Endodermal cell (in vitro differentiated cells): ENCODE results near the gene STUB1. TPM values are rescaled to one million over a fixed set of nuclear protein-coding genes. Genes with fewer than 3 reads are reported as not detected.

Source experiments
- DNase-seq: peaks from one replicate; pipeline ENCODE4 v3.0.0-alpha.2; 2017
- H3K27ac ChIP-seq: 2 replicates; pipeline ENCODE4 v1.5.1; 2013; ENCODE audit warnings: mild to moderate bottlenecking, low read depth, low read length, moderate library complexity
- H3K27me3 ChIP-seq: 2 replicates; pipeline ENCODE4 v1.6.1; 2013; ENCODE audit warnings: mild to moderate bottlenecking, low read length, moderate library complexity; ENCODE audit not compliant: insufficient read depth, control insufficient read depth, poor library complexity, severe bottlenecking
- H3K36me3 ChIP-seq: 2 replicates; pipeline ENCODE4 v1.7.0; 2013; ENCODE audit warnings: mild to moderate bottlenecking, low read length, moderate library complexity; ENCODE audit not compliant: control insufficient read depth, insufficient read depth
- H3K4me1 ChIP-seq: one replicate; pipeline ENCODE4 v1.7.0; 2013; ENCODE audit warnings: low read length; ENCODE audit not compliant: control insufficient read depth, insufficient read depth
- H3K4me3 ChIP-seq: 2 replicates; pipeline ENCODE4 v1.5.1; 2013; ENCODE audit warnings: mild to moderate bottlenecking, low read length, moderate library complexity
- H3K9ac ChIP-seq: 2 replicates; pipeline ENCODE4 v1.6.1; 2013; ENCODE audit warnings: mild to moderate bottlenecking, low read length, moderate library complexity; ENCODE audit not compliant: poor library complexity, severe bottlenecking; ENCODE audit errors: extremely low read depth
- H3K9me3 ChIP-seq: 2 replicates; pipeline ENCODE4 v1.6.1; 2013; ENCODE audit warnings: mild to moderate bottlenecking, low read length, moderate library complexity; ENCODE audit not compliant: control insufficient read depth
- H3K27ac Mint-ChIP-seq: 2 replicates; pipeline ENCODE4 v1.8.0; 2020; ENCODE audit warnings: mixed read lengths
- H3K27me3 Mint-ChIP-seq: 2 replicates; pipeline ENCODE4 v1.8.0; 2021; ENCODE audit warnings: mild to moderate bottlenecking, mixed read lengths; ENCODE audit not compliant: insufficient read depth
- H3K36me3 Mint-ChIP-seq: 2 replicates; pipeline ENCODE4 v1.8.0; 2020; ENCODE audit warnings: low read depth, mixed read lengths
- H3K4me1 Mint-ChIP-seq: 2 replicates; pipeline ENCODE4 v1.8.0; 2020; ENCODE audit warnings: mixed read lengths
- H3K4me3 Mint-ChIP-seq: 2 replicates; pipeline ENCODE4 v1.8.0; 2020; ENCODE audit warnings: mild to moderate bottlenecking, moderate library complexity, mixed read lengths
- H3K9me3 Mint-ChIP-seq: 2 replicates; pipeline ENCODE4 v1.8.0; 2020; ENCODE audit warnings: mild to moderate bottlenecking, mixed read lengths
- WGBS, 2 experiments: methylation state at CpG; one replicate each; pipeline versions ENCODE4 v1.1.5 to v1.1.7; 2013; ENCODE audit warnings: missing lambda C conversion rate in 2 of 2, mixed read lengths in 1 of 2; ENCODE audit not compliant: insufficient coverage in 1 of 2, insufficient read length in 1 of 2; 5-methylcytosine and 5-hydroxymethylcytosine counted together
- total RNA-seq, 2 donors: library from RNA; stranded (reverse); fragmentation: NEBNext Ultra II Directional in 1 of 2; extraction: Animal tissue kit (Norgen Biotek cat#: 25700) in 1 of 2; gene quantifications; 2 replicates in 1 of 2; 3 replicates in 1 of 2; pipeline ENCODE4 v1.2.1, GENCODE V29; 2021
- TF ChIP-seq, protein P1 (sequence below): fragments of 200-600 bp; sonication (generic); conservative IDR thresholded peaks from 2 replicates; pipeline ENCODE4 v1.5.0; 2021; ENCODE audit warnings: antibody characterized with exemption, mild to moderate bottlenecking

The STUB1 gene
- total RNA-seq, 2 donors from 2014 or later, result 105 to 124 TPM

GRCh38 chr16:726188-726437, 45.9 kb downstream of the STUB1 start:
- Mint-ChIP-seq H3K27ac (no peak overlapping the region), H3K27me3 (peaks cover 15% of the 10 kb centered on the region), H3K36me3 (no peaks in the 10 kb centered on the region), H3K4me3 (peak overlapping the region; percentile 53), H3K4me1 (no peaks in the 10 kb centered on the region), H3K9me3 (no peaks in the 10 kb centered on the region)
- TF ChIP-seq, protein P1, sequence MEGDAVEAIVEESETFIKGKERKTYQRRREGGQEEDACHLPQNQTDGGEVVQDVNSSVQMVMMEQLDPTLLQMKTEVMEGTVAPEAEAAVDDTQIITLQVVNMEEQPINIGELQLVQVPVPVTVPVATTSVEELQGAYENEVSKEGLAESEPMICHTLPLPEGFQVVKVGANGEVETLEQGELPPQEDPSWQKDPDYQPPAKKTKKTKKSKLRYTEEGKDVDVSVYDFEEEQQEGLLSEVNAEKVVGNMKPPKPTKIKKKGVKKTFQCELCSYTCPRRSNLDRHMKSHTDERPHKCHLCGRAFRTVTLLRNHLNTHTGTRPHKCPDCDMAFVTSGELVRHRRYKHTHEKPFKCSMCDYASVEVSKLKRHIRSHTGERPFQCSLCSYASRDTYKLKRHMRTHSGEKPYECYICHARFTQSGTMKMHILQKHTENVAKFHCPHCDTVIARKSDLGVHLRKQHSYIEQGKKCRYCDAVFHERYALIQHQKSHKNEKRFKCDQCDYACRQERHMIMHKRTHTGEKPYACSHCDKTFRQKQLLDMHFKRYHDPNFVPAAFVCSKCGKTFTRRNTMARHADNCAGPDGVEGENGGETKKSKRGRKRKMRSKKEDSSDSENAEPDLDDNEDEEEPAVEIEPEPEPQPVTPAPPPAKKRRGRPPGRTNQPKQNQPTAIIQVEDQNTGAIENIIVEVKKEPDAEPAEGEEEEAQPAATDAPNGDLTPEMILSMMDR, result no peak
- Histone ChIP-seq H3K27ac (no peak overlapping the region), H3K4me1 (peaks cover 3% of the 10 kb centered on the region), H3K36me3 (no peaks in the 10 kb centered on the region), H3K9ac (no peak overlapping the region), H3K27me3 (peaks cover 19% of the 10 kb centered on the region), H3K4me3 (no peak overlapping the region), H3K9me3 (no peaks in the 10 kb centered on the region)
- 48 to 60% methylated on average over 1 to 9 of the region's 9 CpGs for WGBS, 2 experiments
- no peak for DNase-seq

- Mint-ChIP-seq H3K4me1 (no peaks in the 10 kb centered on the region), H3K27ac (no peak within 1 kb of the TSS), H3K4me3 (peak within 1 kb of the TSS; percentile 53), H3K9me3 (no peaks in the 10 kb centered on the region), H3K27me3 (peaks cover 15% of the 10 kb centered on the region), H3K36me3 (no peaks in the 10 kb centered on the region)
- Histone ChIP-seq H3K4me1 (peaks cover 3% of the 10 kb centered on the region), H3K36me3 (no peaks in the 10 kb centered on the region), H3K9ac (no peak within 1 kb of the TSS), H3K27me3 (peaks cover 19% of the 10 kb centered on the region), H3K4me3 (peak within 1 kb of the TSS; percentile 79), H3K9me3 (no peaks in the 10 kb centered on the region), H3K27ac (no peak within 1 kb of the TSS)
- peak; percentile 92 for DNase-seq
- 2 to 3% methylated on average over 11 to 88 of the region's 88 CpGs for WGBS, 2 experiments
- TF ChIP-seq, protein P1, result no peak
Measured at GRCh38 chr16:726438-727290, 46.5 kb downstream of the STUB1 start, which contains the start of the genes CCDC78 and HAGHL. Gene CCDC78, minus strand, starts transcription at chr16:726443. Its CDS starts 76 bp downstream, at chr16:726367. Gene HAGHL, plus strand, starts transcription at chr16:727106. Its CDS starts 404 bp downstream, at chr16:727510.

GRCh38 chr16:727291-727977, 47.2 kb downstream of the STUB1 start:
- 3 to 4% methylated on average over 37 to 61 of the region's 61 CpGs for WGBS, 2 experiments
- Mint-ChIP-seq H3K27ac (no peak overlapping the region), H3K9me3 (no peaks in the 10 kb centered on the region), H3K27me3 (peaks cover 15% of the 10 kb centered on the region), H3K36me3 (peaks cover 3% of the 10 kb centered on the region), H3K4me1 (no peaks in the 10 kb centered on the region), H3K4me3 (peak overlapping the region; percentile 44)
- peaks cover 19% of the 10 kb centered on the region for H3K27me3 ChIP-seq
- H3K27ac ChIP-seq, result no peak overlapping the region
- H3K36me3 ChIP-seq, result no peaks in the 10 kb centered on the region
- H3K4me3 ChIP-seq, result peak overlapping the region; percentile 79
- no peak overlapping the region for H3K9ac ChIP-seq
- peaks cover 3% of the 10 kb centered on the region for H3K4me1 ChIP-seq
- TF ChIP-seq, protein P1, result no peak
- H3K9me3 ChIP-seq, result no peaks in the 10 kb centered on the region
- no peak for DNase-seq
